NCI-H2081 treated with DMSO at 0.1 percent for 48 hours (cell line): ENCODE measurements around the gene SLC5A9.
"Not testable (repeated sequence)": the region's sequence is repeated elsewhere in the genome, so short reads cannot be mapped to it uniquely, and the experiment has no call there.

Source experiments
- DNase-seq: peaks from one replicate; lab custom pipeline; 2025; lab: John Stamatoyannopoulos, UW

Gene SLC5A9

GRCh38 chr1:48214366-48214765 is 8.2 kb upstream of the SLC5A9 start:
- DNase-seq = not testable (repeated sequence)

DNA sequence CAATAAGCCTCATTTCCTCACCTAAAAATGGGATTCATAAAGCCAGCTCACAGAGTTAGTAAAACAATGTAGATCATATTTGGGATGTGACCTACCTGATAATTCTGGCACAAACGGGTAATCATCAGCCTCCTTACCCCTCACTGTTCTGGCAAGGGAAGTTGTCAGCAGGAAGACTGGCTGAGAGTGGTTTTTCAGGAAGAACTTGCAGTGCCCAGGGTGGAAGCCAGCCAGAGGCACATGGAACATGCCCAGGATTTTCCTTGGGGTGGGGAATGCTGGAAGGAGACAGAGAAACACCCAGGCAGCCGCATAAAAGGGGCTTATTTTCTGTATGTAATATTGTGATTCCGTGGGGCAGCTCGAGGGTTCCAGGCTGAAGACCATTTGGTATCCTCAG is 7.7 kb upstream of the SLC5A9 start:
- no peak for DNase-seq

DNA sequence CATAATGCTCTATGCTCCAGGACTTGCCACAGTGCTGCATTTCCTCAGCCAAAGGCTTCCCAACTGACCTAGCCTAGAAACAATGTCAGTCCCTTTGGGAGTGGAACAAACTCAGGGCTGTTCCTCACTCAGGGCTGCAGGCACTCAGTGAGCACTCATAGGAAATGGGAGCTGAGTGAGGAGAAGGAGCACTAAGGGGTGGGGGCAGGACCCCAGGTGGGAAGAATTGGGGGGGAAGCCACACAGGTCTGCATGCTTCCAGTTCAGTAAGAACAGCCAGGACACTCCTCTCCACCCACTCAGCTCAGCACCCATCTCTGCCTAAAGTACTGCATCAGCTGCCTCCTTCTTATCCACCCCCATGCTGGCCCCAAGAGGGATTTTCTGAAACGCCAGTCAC is 7.3 kb upstream of the SLC5A9 start:
- DNase-seq = no peak

DNA sequence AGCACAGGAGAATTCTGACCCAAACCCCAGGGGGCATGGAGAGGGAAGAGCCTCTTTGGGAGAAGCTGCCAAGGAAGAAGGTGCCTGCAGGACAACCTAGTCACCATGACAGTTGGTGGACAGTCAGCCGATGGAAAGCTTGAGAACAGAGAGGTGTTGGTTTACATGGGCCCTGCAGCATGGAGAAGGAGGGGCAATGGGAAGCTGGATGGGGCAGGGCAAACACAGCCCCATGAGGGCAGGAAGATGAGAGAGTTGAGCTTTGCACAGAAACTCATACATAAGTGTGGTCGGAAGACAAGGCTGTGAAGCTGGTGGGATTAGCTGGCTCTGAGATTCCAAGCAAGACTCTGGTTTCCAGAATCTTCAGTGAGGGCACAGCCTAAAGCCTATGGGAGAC is 6.6 kb upstream of the SLC5A9 start:
- DNase-seq = no peak

DNA sequence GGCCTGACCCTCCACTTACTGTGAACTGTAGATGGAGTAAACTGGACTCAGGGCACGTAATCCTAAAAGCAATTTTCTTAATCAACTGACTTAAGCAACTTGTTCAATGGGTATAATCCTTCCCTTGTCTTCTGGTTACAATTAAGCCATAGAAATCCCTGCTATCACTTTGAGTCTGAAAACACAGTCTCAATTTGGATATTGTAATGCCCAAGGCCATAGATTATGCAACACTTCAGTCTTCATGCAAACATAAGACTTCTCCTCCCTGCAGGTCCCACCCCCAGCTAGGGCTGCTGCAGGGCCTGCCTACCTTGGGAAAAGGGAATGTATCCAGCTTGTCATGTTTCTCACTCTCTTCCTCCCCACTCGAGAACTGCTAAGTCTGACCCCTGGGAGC is 6.2 kb upstream of the SLC5A9 start:
- no peak for DNase-seq

DNA sequence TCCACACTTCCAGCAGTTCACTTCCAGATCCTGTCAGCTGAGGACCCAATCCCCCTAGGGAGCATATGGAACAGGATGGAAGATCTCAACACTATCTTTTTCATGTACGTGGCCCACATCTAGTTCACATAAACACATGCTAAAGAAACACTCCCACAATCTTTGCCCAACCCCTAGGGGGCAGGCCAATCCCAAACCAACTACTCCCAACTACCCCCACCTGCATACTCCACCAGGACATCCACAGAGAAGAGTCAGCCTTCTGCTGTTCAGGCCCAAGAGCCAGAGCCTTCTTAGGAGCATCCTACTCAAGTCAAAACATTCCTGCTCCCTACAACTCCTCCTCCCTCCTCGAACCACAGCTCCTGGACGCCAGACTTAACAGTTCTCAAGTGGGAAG is 5.6 kb upstream of the SLC5A9 start:
- no peak for DNase-seq

- no peak for DNase-seq
Observed at GRCh38 chr1:48217856-48218255, 4.7 kb upstream of the SLC5A9 start.

- DNase-seq = no peak
Observed at GRCh38 chr1:48219803-48220202, 2.7 kb upstream of the SLC5A9 start.

DNA sequence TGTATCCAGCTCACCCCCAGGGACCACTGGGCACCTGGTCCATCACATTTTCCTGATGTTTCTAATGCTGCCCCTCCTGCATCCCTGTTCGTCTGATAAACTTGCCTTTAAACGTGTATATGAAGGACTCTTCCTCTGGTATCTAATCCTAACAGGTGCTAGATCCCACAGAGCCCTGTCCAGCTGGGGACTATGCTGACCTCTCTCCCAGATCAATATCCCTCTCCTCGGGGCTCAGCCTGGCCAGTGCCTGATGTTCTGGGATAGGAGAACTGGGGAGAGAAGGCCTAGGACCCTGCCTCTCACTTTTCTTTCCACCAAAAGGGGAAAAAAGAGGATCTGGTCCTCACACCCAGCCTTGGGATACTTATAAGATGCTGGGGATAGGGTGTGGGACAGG is 1.4 kb upstream of the SLC5A9 start:
- no peak for DNase-seq

GRCh38 chr1:48221657-48222056 is 859 bp upstream of the SLC5A9 start:
- DNase-seq = no peak

- no peak for DNase-seq
Observed at GRCh38 chr1:48223366-48224240, 1.1 kb downstream of the SLC5A9 start.

DNA sequence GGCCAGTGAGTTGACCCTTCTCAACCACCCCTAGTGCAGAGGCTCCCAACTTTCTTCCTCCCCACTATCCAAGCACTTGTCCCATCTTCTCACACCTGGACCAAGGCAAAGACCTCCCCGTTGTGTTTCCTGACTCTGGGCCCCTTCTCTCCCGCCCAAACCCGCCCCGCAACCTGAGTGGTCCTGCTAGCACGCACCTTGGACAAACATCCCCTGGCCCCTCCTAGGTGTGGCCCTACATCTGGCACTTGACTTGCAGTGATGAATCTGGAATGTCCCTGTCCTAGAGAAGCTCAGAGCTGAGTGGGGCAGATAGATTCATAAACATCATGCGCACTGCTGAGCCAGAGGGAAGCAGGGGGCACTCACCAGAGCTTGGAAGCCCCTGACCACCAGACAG is 2.3 kb downstream of the SLC5A9 start:
- DNase-seq = no peak

GRCh38 chr1:48225579-48225978 is 3.1 kb downstream of the SLC5A9 start:
- no peak for DNase-seq

GRCh38 chr1:48227165-48228013 is 4.9 kb downstream of the SLC5A9 start:
- DNase-seq = no peak

- no peak for DNase-seq
Observed at GRCh38 chr1:48228156-48228555, 5.6 kb downstream of the SLC5A9 start.

- DNase-seq = no peak
Observed at GRCh38 chr1:48229317-48229716, 6.8 kb downstream of the SLC5A9 start.

- DNase-seq = no peak
Observed at GRCh38 chr1:48230236-48230635, 7.7 kb downstream of the SLC5A9 start.

DNA sequence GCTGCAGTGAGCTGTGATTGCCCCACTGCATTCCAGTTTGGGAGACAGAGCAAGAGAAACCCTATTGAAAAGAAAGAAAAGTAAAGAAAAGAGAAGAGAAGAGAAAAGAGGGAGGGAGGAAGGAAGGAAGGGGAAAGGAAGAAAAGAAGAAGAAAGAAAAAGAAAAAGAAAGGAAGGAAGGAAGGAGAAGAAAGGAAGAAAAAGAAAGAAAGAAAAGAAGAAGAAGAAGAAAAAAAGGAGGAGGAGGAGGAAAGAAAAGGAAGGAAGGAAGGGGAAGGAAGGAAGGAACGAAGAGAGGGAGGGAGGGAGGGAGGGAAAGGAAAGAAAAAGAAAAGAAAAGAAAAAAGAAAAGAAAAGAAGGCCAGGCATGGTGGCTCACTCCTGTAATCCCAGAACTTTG is 10.2 kb downstream of the SLC5A9 start:
- DNase-seq = no peak

GRCh38 chr1:48233666-48234485 is 11.4 kb downstream of the SLC5A9 start:
- no peak for DNase-seq

DNA sequence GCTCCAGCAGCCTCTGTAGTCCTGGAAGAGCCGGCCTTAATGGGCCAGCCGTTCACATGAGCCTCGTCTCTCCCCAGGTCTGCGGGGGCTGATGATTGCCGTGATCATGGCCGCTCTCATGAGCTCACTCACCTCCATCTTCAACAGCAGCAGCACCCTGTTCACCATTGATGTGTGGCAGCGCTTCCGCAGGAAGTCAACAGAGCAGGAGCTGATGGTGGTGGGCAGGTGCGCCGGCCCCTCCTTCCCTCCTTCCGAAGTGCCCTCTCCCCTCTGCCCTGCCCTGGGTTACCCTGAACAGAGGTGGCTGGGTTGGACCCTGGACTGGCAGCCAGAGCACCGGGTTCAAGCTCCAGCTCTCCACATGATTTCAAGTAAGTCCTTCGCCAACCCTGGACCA is 13.1 kb downstream of the SLC5A9 start:
- DNase-seq = no peak

DNA sequence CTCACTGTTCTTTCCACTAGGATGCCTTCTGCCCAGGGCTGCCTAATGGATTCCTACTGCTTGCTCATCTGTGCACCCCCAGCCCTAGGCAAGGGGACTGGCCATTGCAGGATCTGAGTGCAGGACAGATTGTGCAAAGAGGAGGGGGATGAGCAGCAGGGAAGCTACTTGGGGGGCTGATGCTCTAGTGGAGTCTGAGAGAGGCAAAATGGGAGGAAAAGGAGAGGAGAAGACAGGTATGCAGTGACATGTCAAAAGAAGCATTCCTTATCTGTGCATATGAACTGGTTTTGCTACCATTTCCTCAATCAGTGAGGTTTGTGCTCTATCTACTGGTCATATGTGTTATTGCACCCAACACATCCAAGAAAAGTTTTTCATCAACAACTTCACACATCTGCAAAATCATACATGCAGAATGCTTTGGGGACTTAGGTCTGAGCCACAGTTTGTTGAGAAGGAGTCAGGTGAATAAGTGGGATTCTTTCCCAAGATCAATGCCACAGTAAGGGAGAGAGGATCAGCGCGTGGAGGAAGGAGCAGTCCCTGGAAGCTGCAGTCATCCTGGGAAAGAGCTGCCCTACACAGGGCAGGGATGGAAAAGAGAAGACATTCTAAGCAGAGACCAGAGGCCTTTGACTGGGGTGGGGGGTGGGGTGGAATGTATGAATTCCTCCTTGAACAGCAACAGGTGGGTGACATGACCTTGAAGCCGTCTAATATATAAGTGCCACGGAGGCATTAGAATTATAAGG is 14.4 kb downstream of the SLC5A9 start:
- DNase-seq = no peak
